A172 (cell line): ENCODE measurements around the gene GOLGA2. TPM values are rescaled to one million over a fixed set of nuclear protein-coding genes. Genes with fewer than 3 reads are reported as not detected.

Source experiments
- DNase-seq: peaks from one replicate; pipeline ENCODE4 v3.0.0-alpha.2; 2015; ENCODE audit warnings: low spot score
- total RNA-seq: library from RNA; depleted of rRNA; stranded (reverse); fragments of >200 nt; shearing (Covaris generic); gene quantifications from 2 replicates; pipeline ENCODE4 v1.2.3, GENCODE V29; 2014; rRNA removed

GOLGA2 gene
- total RNA-seq, 1 experiment from 2014 or later, result 118 TPM

GRCh38 chr9:128213746-128214497 is 61.9 kb downstream of the GOLGA2 start:
- no peak for DNase-seq

- DNase-seq, result no peak
These were observed 63.9 kb downstream of the GOLGA2 start for GRCh38 chr9:128211981-128212281.

- no peak for DNase-seq
These were observed 64.4 kb downstream of the GOLGA2 start for GRCh38 chr9:128211186-128211980.

GRCh38 chr9:128208946-128209669 is 66.7 kb downstream of the GOLGA2 start:
- DNase-seq, result no peak

GRCh38 chr9:128208386-128208785 is 67.4 kb downstream of the GOLGA2 start:
- DNase-seq, result no peak

GRCh38 chr9:128206916-128207910 is 68.6 kb downstream of the GOLGA2 start:
- DNase-seq, result no peak

GRCh38 chr9:128206484-128206883 is 69.3 kb downstream of the GOLGA2 start:
- DNase-seq, result no peak

Other genes with a start within 250 kb of the GOLGA2 start
- gene NAIF1, start 208.7 kb downstream of the GOLGA2 start, total RNA-seq, result 14.1 and 15.7 TPM in 2 replicates
- gene SLC25A25, start 207.8 kb downstream of the GOLGA2 start, total RNA-seq, result 27.8 and 32.7 TPM in 2 replicates
- 84.2 and 87.7 TPM in 2 replicates for gene PTGES2, start 148.3 kb downstream of the GOLGA2 start, total RNA-seq
- 0.14 and 1.1 TPM in 2 replicates for gene LCN2, start 126.6 kb downstream of the GOLGA2 start, total RNA-seq
- 146 and 238 TPM in 2 replicates for gene BBLN, start 115.7 kb downstream of the GOLGA2 start, total RNA-seq
- 60.6 and 70.1 TPM in 2 replicates for gene CIZ1, start 84.4 kb downstream of the GOLGA2 start, total RNA-seq
- gene DNM1, start 72.6 kb downstream of the GOLGA2 start, total RNA-seq, result 16.7 and 20.6 TPM in 2 replicates
- gene SWI5, start 269 bp upstream of the GOLGA2 start, total RNA-seq, result 110 and 118 TPM in 2 replicates
- gene TRUB2, start 46.4 kb upstream of the GOLGA2 start, total RNA-seq, result 28.8 and 30.5 TPM in 2 replicates
- 68.4 and 70.0 TPM in 2 replicates for gene COQ4, start 46.8 kb upstream of the GOLGA2 start, total RNA-seq
- 50.1 and 51.6 TPM in 2 replicates for gene SLC27A4, start 64.5 kb upstream of the GOLGA2 start, total RNA-seq
- 105 and 125 TPM in 2 replicates for gene URM1, start 95.4 kb upstream of the GOLGA2 start, total RNA-seq
- 60.3 and 64.0 TPM in 2 replicates for gene CERCAM, start 144.8 kb upstream of the GOLGA2 start, total RNA-seq
- gene ODF2, start 180.0 kb upstream of the GOLGA2 start, total RNA-seq, result 44.7 and 55.7 TPM in 2 replicates
- 97.5 and 101 TPM in 2 replicates for gene GLE1, start 228.7 kb upstream of the GOLGA2 start, total RNA-seq